BLaER1 treated with 17β-estradiol and CSF1 and Interleukin-3, amounts not matched to agents 10 nM and 100 nM (cell line): ENCODE data around the gene SMPD2.

ENCODE experiments used
- H3K27ac ChIP-seq, 11 experiments: shearing (Covaris generic); formaldehyde crosslinking; 2 replicates each; pipeline ENCODE4 v1.8.1; 2022
- H3K27me3 ChIP-seq, 11 experiments: shearing (Covaris generic); formaldehyde crosslinking; 2 replicates each; pipeline ENCODE4 v1.8.1; 2022
- H3K36me3 ChIP-seq, 11 experiments: shearing (Covaris generic); formaldehyde crosslinking; 2 replicates each; pipeline ENCODE4 v1.8.1; 2022
- H3K4me1 ChIP-seq, 10 experiments: shearing (Covaris generic); formaldehyde crosslinking; 2 replicates each; pipeline ENCODE4 v1.8.1; 2022
- H3K4me2 ChIP-seq, 11 experiments: shearing (Covaris generic); formaldehyde crosslinking; 2 replicates each; pipeline ENCODE4 v1.8.1; 2022
- H3K4me3 ChIP-seq, 10 experiments: shearing (Covaris generic); formaldehyde crosslinking; 2 replicates each; pipeline ENCODE4 v1.8.1; 2022
- H3K9ac ChIP-seq, 11 experiments: shearing (Covaris generic); formaldehyde crosslinking; 2 replicates each; pipeline ENCODE4 v1.8.1; 2022
- H3K9me3 ChIP-seq, 11 experiments: shearing (Covaris generic); formaldehyde crosslinking; replicated peaks in 1 of 11; 2 replicates each; pipeline ENCODE4 v1.8.1; 2022
- H4K20me1 ChIP-seq, 11 experiments: shearing (Covaris generic); formaldehyde crosslinking; 2 replicates each; pipeline ENCODE4 v1.8.1; 2022
- Cebpa-rat ChIP-seq, 11 experiments: shearing (Covaris generic); IDR thresholded peaks; 2 replicates each; pipeline ENCODE4 v1.8.1; 2022

SMPD2 gene

GRCh38 chr6:109478841-109479624 is 38.5 kb downstream of the SMPD2 start:
- H3K4me2 ChIP-seq: peak overlapping the region; percentile 66 to 97 (median 88)
- H3K27ac ChIP-seq: no peak overlapping the region; a peak in 1 of 22 replicates
- TF ChIP-seq Cebpa-rat (IDR thresholded peaks at IDR 0.05): no peak
- H3K36me3 ChIP-seq: peaks cover 57 to 79% (median 77%) of the 10 kb centered on the region in 11 experiments
- H3K4me1 ChIP-seq: peaks cover 52 to 69% (median 64%) of the 10 kb centered on the region in 10 experiments
- H3K27me3 ChIP-seq: 0 out of 22 replicates have a peak, but pooled peaks cover 0 to under 1% (median 0%) of the 10 kb centered on the region in 11 experiments
- H3K4me3 ChIP-seq: peak overlapping the region in 9 of 10 experiments; percentile 22 to 98 (median 46); a peak in 15 of 20 replicates
- H4K20me1 ChIP-seq: peaks cover 19 to 80% (median 71%) of the 10 kb centered on the region in 11 experiments; a peak in 21 of 22 replicates
- peaks cover 0 to 4% (median 0%) of the 10 kb centered on the region in 11 experiments; a peak in 4 of 22 replicates for H3K9me3 ChIP-seq
- H3K9ac ChIP-seq: peak overlapping the region in 9 of 11 experiments; percentile 1 to 49 (median 30); a peak in 12 of 22 replicates

GRCh38 chr6:109480993-109481480 is 40.5 kb downstream of the SMPD2 start:
- Histone ChIP-seq H3K4me3 (peak overlapping the region in 9 of 10 experiments; percentile 17 to 98 (median 95); a peak in 16 of 20 replicates), H4K20me1 (peaks cover 19 to 60% (median 52%) of the 10 kb centered on the region in 11 experiments; a peak in 21 of 22 replicates), H3K9ac (peak overlapping the region in 6 of 11 experiments; percentile 10 to 99 (median 98); a peak in 9 of 22 replicates), H3K4me1 (peaks cover 52 to 69% (median 65%) of the 10 kb centered on the region in 10 experiments), H3K27ac (peak overlapping the region in 6 of 11 experiments; percentile 96 to 99 (median 98); a peak in 11 of 22 replicates), H3K9me3 (peaks cover 0 to 4% (median 0%) of the 10 kb centered on the region in 11 experiments; a peak in 4 of 22 replicates), H3K36me3 (peaks cover 38 to 59% (median 57%) of the 10 kb centered on the region in 11 experiments), H3K4me2 (peak overlapping the region; percentile 66 to 97 (median 88)), H3K27me3 (0 out of 22 replicates have a peak, but pooled peaks cover 0 to 2% (median 0%) of the 10 kb centered on the region in 11 experiments)
- TF ChIP-seq Cebpa-rat (IDR thresholded peaks at IDR 0.05): no peak

GRCh38 chr6:109482905-109483734 is 42.6 kb downstream of the SMPD2 start, which contains the start of gene ZBTB24:
Gene ZBTB24 (minus strand): TSS chr6:109483219. CDS start chr6:109482026, 1,193 bp downstream.
- 0 out of 22 replicates have a peak, but pooled peaks cover 0 to 2% (median 0%) of the 10 kb centered on the region in 11 experiments for H3K27me3 ChIP-seq
- peak within 1 kb of the TSS; percentile 77 to 97 (median 88) for H3K4me2 ChIP-seq
- TF ChIP-seq Cebpa-rat (IDR thresholded peaks at IDR 0.05): no peak
- H3K9me3 ChIP-seq: peaks cover 0 to 4% (median 0%) of the 10 kb centered on the region in 11 experiments; a peak in 4 of 22 replicates
- H3K4me1 ChIP-seq: peaks cover 41 to 51% (median 47%) of the 10 kb centered on the region in 10 experiments
- peak within 1 kb of the TSS; percentile 90 to 99 (median 95) for H3K9ac ChIP-seq
- H3K4me3 ChIP-seq: peak within 1 kb of the TSS; percentile 88 to 98 (median 95)
- H3K36me3 ChIP-seq: peaks cover 18 to 39% (median 36%) of the 10 kb centered on the region in 11 experiments; a peak in 21 of 22 replicates
- peaks cover 5 to 40% (median 32%) of the 10 kb centered on the region in 11 experiments; a peak in 21 of 22 replicates for H4K20me1 ChIP-seq
- peak within 1 kb of the TSS; percentile 84 to 99 (median 96) for H3K27ac ChIP-seq

- TF ChIP-seq Cebpa-rat (IDR thresholded peaks at IDR 0.05): no peak
- Histone ChIP-seq H3K27ac (peak overlapping the region in 1 of 11 experiments; percentile 42; a peak in 1 of 22 replicates), H3K36me3 (peaks cover 18 to 33% (median 31%) of the 10 kb centered on the region in 11 experiments; a peak in 21 of 22 replicates), H4K20me1 (peaks cover 0 to 34% (median 26%) of the 10 kb centered on the region in 11 experiments; a peak in 20 of 22 replicates), H3K9me3 (peaks cover 0 to 4% (median 0%) of the 10 kb centered on the region in 11 experiments; a peak in 4 of 22 replicates), H3K4me2 (peak overlapping the region; percentile 61 to 93 (median 78); a peak in 21 of 22 replicates), H3K4me3 (peak overlapping the region; percentile 49 to 68 (median 56); a peak in 19 of 20 replicates), H3K9ac (peak overlapping the region; percentile 37 to 70 (median 63); a peak in 17 of 22 replicates), H3K4me1 (peaks cover 35 to 45% (median 41%) of the 10 kb centered on the region in 10 experiments), H3K27me3 (0 out of 22 replicates have a peak, but pooled peaks cover 0 to 2% (median 0%) of the 10 kb centered on the region in 11 experiments)
Measured at GRCh38 chr6:109483735-109484057, 43.2 kb downstream of the SMPD2 start.

GRCh38 chr6:109484122-109484521 is 43.6 kb downstream of the SMPD2 start:
- Histone ChIP-seq H3K27ac (no peak overlapping the region), H3K9me3 (peaks cover 0 to 4% (median 0%) of the 10 kb centered on the region in 11 experiments; a peak in 4 of 22 replicates), H3K4me3 (peak overlapping the region in 4 of 10 experiments; percentile 53 to 68 (median 56); a peak in 2 of 20 replicates), H3K9ac (peak overlapping the region in 3 of 11 experiments; percentile 63 to 65 (median 65); a peak in 6 of 22 replicates), H3K27me3 (0 out of 22 replicates have a peak, but pooled peaks cover 0 to 2% (median 0%) of the 10 kb centered on the region in 11 experiments), H3K4me1 (peaks cover 31 to 41% (median 37%) of the 10 kb centered on the region in 10 experiments), H3K4me2 (peak overlapping the region; percentile 61 to 93 (median 78); a peak in 19 of 22 replicates), H3K36me3 (peaks cover 18 to 29% (median 27%) of the 10 kb centered on the region in 11 experiments; a peak in 21 of 22 replicates), H4K20me1 (peaks cover 0 to 30% (median 22%) of the 10 kb centered on the region in 11 experiments; a peak in 17 of 22 replicates)
- TF ChIP-seq Cebpa-rat (IDR thresholded peaks at IDR 0.05): no peak

- no peak for TF ChIP-seq Cebpa-rat (IDR thresholded peaks at IDR 0.05)
- H3K9ac ChIP-seq: no peak overlapping the region
- peaks cover 12 to 17% (median 15%) of the 10 kb centered on the region in 11 experiments; a peak in 21 of 22 replicates for H3K36me3 ChIP-seq
- no peak overlapping the region for H3K4me3 ChIP-seq
- H3K4me2 ChIP-seq: no peak overlapping the region
- H3K4me1 ChIP-seq: peaks cover 21 to 33% (median 29%) of the 10 kb centered on the region in 10 experiments
- H3K27ac ChIP-seq: no peak overlapping the region
- no peaks in the 10 kb centered on the region; a peak in 2 of 22 replicates for H3K9me3 ChIP-seq
- H3K27me3 ChIP-seq: 0 out of 22 replicates have a peak, but pooled peaks cover 0 to 2% (median 0%) of the 10 kb centered on the region in 11 experiments
- H4K20me1 ChIP-seq: peaks cover 0 to 18% (median 9%) of the 10 kb centered on the region in 11 experiments; a peak in 14 of 22 replicates
Measured at GRCh38 chr6:109485266-109485935, 44.9 kb downstream of the SMPD2 start.

GRCh38 chr6:109486068-109486467 is 45.5 kb downstream of the SMPD2 start:
- H3K4me3 ChIP-seq: no peak overlapping the region
- no peaks in the 10 kb centered on the region for H3K9me3 ChIP-seq
- H3K27ac ChIP-seq: no peak overlapping the region
- peaks cover 6 to 10% (median 8%) of the 10 kb centered on the region in 11 experiments; a peak in 21 of 22 replicates for H3K36me3 ChIP-seq
- H3K4me1 ChIP-seq: peaks cover 21 to 33% (median 29%) of the 10 kb centered on the region in 10 experiments
- H3K4me2 ChIP-seq: no peak overlapping the region
- H3K27me3 ChIP-seq: 0 out of 22 replicates have a peak, but pooled peaks cover 0 to 2% (median 0%) of the 10 kb centered on the region in 11 experiments
- no peak overlapping the region for H3K9ac ChIP-seq
- no peak for TF ChIP-seq Cebpa-rat (IDR thresholded peaks at IDR 0.05)
- peaks cover 0 to 11% (median 2%) of the 10 kb centered on the region in 11 experiments; a peak in 10 of 22 replicates for H4K20me1 ChIP-seq
